ENCODE data around the gene PCOLCE2. TPM values are rescaled to one million over a fixed set of nuclear protein-coding genes. Genes with fewer than 3 reads are reported as not detected.

The PCOLCE2 gene
- total and polyA plus RNA-seq, 2 donors (not counting 3 experiments of a cell fraction or from before 2014, with no cell fraction given): not detected

DNA sequence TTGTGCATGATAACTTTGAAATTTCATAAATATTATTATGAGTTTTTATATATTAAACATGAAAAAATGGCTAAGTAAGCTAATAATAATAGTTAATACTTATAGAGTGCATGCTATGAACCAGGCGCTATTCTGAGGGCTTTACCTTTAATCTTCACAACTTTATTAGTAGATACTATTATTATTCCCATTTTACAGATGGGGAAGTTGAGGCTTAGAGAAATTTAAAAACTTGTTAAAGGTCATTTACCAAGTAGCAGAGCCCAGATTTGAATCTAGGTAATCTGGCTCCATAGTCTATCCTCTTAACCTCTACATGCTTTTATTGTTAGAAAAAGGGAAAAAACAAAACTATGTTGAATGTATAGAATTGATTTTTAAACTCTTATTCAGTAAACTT is 104.7 kb downstream of the PCOLCE2 start:
- intact Hi-C loops (cut with micrococcal nuclease) (no loop called here), dilution Hi-C loops (cut with MboI; ENCODE audit: extremely low pct_ligation_motif_present, low sequenced_read_pairs) (no loop called here)
- no peaks in the 10 kb centered on the region for H4K20me1 ChIP-seq (replicated peaks; ENCODE audit: control insufficient read depth, extremely low read depth, insufficient read depth, low read length)
- H3K27ac ChIP-seq (ENCODE audit: insufficient read depth, low read depth, low read length): no peak overlapping the region
- H3K36me3 ChIP-seq (ENCODE audit: control insufficient read depth in 2 of 2, extremely low read depth in 1 of 2, insufficient read depth in 2 of 2, low read length in 2 of 2): no peaks in the 10 kb centered on the region
- CTCF ChIA-PET: no interaction called here
- no peak overlapping the region for H2AFZ ChIP-seq (ENCODE audit: low read depth, low read length)
- TF ChIP-seq, protein P1, sequence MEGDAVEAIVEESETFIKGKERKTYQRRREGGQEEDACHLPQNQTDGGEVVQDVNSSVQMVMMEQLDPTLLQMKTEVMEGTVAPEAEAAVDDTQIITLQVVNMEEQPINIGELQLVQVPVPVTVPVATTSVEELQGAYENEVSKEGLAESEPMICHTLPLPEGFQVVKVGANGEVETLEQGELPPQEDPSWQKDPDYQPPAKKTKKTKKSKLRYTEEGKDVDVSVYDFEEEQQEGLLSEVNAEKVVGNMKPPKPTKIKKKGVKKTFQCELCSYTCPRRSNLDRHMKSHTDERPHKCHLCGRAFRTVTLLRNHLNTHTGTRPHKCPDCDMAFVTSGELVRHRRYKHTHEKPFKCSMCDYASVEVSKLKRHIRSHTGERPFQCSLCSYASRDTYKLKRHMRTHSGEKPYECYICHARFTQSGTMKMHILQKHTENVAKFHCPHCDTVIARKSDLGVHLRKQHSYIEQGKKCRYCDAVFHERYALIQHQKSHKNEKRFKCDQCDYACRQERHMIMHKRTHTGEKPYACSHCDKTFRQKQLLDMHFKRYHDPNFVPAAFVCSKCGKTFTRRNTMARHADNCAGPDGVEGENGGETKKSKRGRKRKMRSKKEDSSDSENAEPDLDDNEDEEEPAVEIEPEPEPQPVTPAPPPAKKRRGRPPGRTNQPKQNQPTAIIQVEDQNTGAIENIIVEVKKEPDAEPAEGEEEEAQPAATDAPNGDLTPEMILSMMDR (IDR thresholded peaks at IDR 0.05; ENCODE audit: extremely low read depth in 1 of 2, insufficient read depth in 1 of 2, low read depth in 1 of 2, low read length in 2 of 2): no peak
- TF ChIP-seq, protein P2, sequence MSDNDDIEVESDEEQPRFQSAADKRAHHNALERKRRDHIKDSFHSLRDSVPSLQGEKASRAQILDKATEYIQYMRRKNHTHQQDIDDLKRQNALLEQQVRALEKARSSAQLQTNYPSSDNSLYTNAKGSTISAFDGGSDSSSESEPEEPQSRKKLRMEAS (IDR thresholded peaks at IDR 0.05; ENCODE audit: insufficient read depth, insufficient read length): no peak
- TF ChIP-seq MYC (IDR thresholded peaks at IDR 0.05; ENCODE audit: low read depth, low read length): no peak
- no peak for TF ChIP-seq POLR2A (IDR thresholded peaks at IDR 0.05; ENCODE audit: low read depth, low read length)
- TF ChIP-seq POLR2AphosphoS5 (IDR thresholded peaks at IDR 0.05; ENCODE audit: insufficient read depth, low read depth, low read length): no peak
- no peak for TF ChIP-seq FOS (IDR thresholded peaks at IDR 0.05; ENCODE audit: borderline replicate concordance, insufficient read depth, low read length)
- no peak for TF ChIP-seq EZH2 (IDR thresholded peaks at IDR 0.05; ENCODE audit: borderline replicate concordance, low read depth, low read length, severe bottlenecking)
- no peak for TF ChIP-seq GATA2 (IDR thresholded peaks at IDR 0.05; ENCODE audit: insufficient read depth, insufficient read length, low read depth, low read length)
- TF ChIP-seq JUN (IDR thresholded peaks at IDR 0.05; ENCODE audit: borderline replicate concordance, insufficient read depth, insufficient read length, low read depth): no peak
- no peak overlapping the region for H3K4me3 ChIP-seq (replicated peaks in 1 of 3; ENCODE audit: insufficient read depth in 1 of 3, low read depth in 1 of 3, low read length in 3 of 3)
- POLR2A ChIA-PET: no interaction called here
- BruUV-seq (replicated peaks): no TSS peak
- no peak overlapping the region for H3K4me2 ChIP-seq (ENCODE audit: insufficient read depth, low read length)
- H3K9ac ChIP-seq (replicated peaks; ENCODE audit: extremely low read depth, insufficient read depth, low read length): no peak overlapping the region
- no peaks in the 10 kb centered on the region for H3K79me2 ChIP-seq (ENCODE audit: control insufficient read depth, insufficient read depth, low read length)
- no peaks in the 10 kb centered on the region for H3K4me1 ChIP-seq (ENCODE audit: control insufficient read depth, extremely low read depth, insufficient read depth, low read length)
- no peak for FAIRE-seq
- H3K9me3 ChIP-seq (replicated peaks; ENCODE audit: control insufficient read depth, insufficient read depth, low read length): no peaks in the 10 kb centered on the region
- no peak for DNase-seq (ENCODE audit: low read depth, low spot score)
- no peaks in the 10 kb centered on the region for H3K27me3 ChIP-seq (ENCODE audit: control insufficient read depth in 2 of 2, insufficient read depth in 2 of 2, low read length in 2 of 2)
- no peaks in the 10 kb centered on the region for H3K9me1 ChIP-seq (replicated peaks; ENCODE audit: control insufficient read depth, extremely low read depth, insufficient read depth, low read length)

All from endothelial cell of umbilical vein (primary cell).